Loucy (cell line): Measurements from ENCODE around the gene TNFRSF11A.

Experiments
- CTCF ChIP-seq: fragments of 200-600 bp; sonication (generic); conservative IDR thresholded peaks from 2 replicates; pipeline ENCODE4 v1.5.1; 2014; ENCODE audit warnings: mild to moderate bottlenecking, antibody characterized with exemption, low read length
- EZH2phosphoT487 ChIP-seq: fragments of 200-600 bp; IDR thresholded peaks from 2 replicates; pipeline ENCODE4 v1.6.1; 2018; ENCODE audit warnings: antibody characterized with exemption, mild to moderate bottlenecking, moderate library complexity, borderline replicate concordance

DNA sequence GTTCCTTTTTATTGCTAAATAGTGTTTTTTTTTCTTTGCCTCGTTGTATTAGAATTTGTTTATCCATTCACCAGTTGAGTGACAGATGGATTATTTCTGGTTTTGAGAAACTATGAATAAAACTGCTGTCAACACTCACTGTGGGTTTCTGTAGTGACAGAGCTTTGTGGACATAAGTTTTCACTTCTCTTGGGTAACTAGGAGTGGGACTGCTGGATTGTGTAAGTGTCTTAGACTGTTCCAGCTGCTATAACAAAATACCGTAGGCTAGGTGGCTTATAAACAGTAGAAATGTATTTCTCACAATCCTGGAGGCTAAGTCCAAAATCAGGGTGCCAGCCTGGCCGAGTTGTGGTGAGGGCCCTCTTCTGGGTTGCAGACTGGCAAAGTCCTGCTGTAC lies 71.9 kb downstream of the TNFRSF11A start:
- TF ChIP-seq CTCF (no peak), EZH2phosphoT487 (no peak)
